ENCODE results near the gene FAM210B.
"Not testable (repeated sequence)": the region's sequence is repeated elsewhere in the genome, so short reads cannot be mapped to it uniquely, and the experiment has no call there.

Gene FAM210B

GRCh38 chr20:56386219-56386618 is 27.4 kb downstream of the FAM210B start:
- H3K27me3 ChIP-seq (ENCODE audit: insufficient read depth, poor library complexity, severe bottlenecking), result no peaks in the 10 kb centered on the region
- H3K9me3 ChIP-seq (ENCODE audit: severe bottlenecking), result no peaks in the 10 kb centered on the region
- peaks cover 98% of the 10 kb centered on the region for H3K36me3 ChIP-seq (ENCODE audit: low read depth)
- H3K4me1 ChIP-seq (ENCODE audit: insufficient read depth, poor library complexity, severe bottlenecking), result peaks cover 6% of the 10 kb centered on the region
- no peak for DNase-seq (ENCODE audit: low spot score)
- H3K27ac ChIP-seq (ENCODE audit: poor library complexity, severe bottlenecking), result no peak overlapping the region
- ATAC-seq (ENCODE audit: low read depth), result no peak
- no peak overlapping the region for H3K4me3 ChIP-seq (ENCODE audit: severe bottlenecking)
- TF ChIP-seq, protein P1, sequence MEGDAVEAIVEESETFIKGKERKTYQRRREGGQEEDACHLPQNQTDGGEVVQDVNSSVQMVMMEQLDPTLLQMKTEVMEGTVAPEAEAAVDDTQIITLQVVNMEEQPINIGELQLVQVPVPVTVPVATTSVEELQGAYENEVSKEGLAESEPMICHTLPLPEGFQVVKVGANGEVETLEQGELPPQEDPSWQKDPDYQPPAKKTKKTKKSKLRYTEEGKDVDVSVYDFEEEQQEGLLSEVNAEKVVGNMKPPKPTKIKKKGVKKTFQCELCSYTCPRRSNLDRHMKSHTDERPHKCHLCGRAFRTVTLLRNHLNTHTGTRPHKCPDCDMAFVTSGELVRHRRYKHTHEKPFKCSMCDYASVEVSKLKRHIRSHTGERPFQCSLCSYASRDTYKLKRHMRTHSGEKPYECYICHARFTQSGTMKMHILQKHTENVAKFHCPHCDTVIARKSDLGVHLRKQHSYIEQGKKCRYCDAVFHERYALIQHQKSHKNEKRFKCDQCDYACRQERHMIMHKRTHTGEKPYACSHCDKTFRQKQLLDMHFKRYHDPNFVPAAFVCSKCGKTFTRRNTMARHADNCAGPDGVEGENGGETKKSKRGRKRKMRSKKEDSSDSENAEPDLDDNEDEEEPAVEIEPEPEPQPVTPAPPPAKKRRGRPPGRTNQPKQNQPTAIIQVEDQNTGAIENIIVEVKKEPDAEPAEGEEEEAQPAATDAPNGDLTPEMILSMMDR (IDR thresholded peaks at IDR 0.05; ENCODE audit: poor library complexity, severe bottlenecking), result no peak

GRCh38 chr20:56388882-56389281 is 30.1 kb downstream of the FAM210B start:
- Histone ChIP-seq H3K27me3 (ENCODE audit: insufficient read depth, poor library complexity, severe bottlenecking) (no peaks in the 10 kb centered on the region), H3K27ac (ENCODE audit: poor library complexity, severe bottlenecking) (no peak overlapping the region), H3K36me3 (ENCODE audit: low read depth) (peaks cover 73% of the 10 kb centered on the region), H3K4me1 (ENCODE audit: insufficient read depth, poor library complexity, severe bottlenecking) (peaks cover 10% of the 10 kb centered on the region), H3K9me3 (ENCODE audit: severe bottlenecking) (no peaks in the 10 kb centered on the region), H3K4me3 (ENCODE audit: severe bottlenecking) (no peak overlapping the region)
- TF ChIP-seq, protein P1 (IDR thresholded peaks at IDR 0.05; ENCODE audit: poor library complexity, severe bottlenecking), result no peak
- DNase-seq (ENCODE audit: low spot score), result no peak
- no peak for ATAC-seq (ENCODE audit: low read depth)

GRCh38 chr20:56389807-56390206 is 31.0 kb downstream of the FAM210B start:
- no peak for DNase-seq (ENCODE audit: low spot score)
- TF ChIP-seq, protein P1 (IDR thresholded peaks at IDR 0.05; ENCODE audit: poor library complexity, severe bottlenecking), result no peak
- ATAC-seq (ENCODE audit: low read depth), result no peak

GRCh38 chr20:56390396-56390795 is 31.6 kb downstream of the FAM210B start:
- H3K9me3 ChIP-seq (ENCODE audit: severe bottlenecking); ATAC-seq (ENCODE audit: low read depth); H3K27me3 ChIP-seq (ENCODE audit: insufficient read depth, poor library complexity, severe bottlenecking); DNase-seq (ENCODE audit: low spot score); H3K27ac ChIP-seq (ENCODE audit: poor library complexity, severe bottlenecking): not testable (repeated sequence)
- H3K36me3 ChIP-seq (ENCODE audit: low read depth), result peaks cover 73% of the 10 kb centered on the region
- peak overlapping the region; percentile 69 for H3K4me3 ChIP-seq (ENCODE audit: severe bottlenecking)
- peaks cover 13% of the 10 kb centered on the region for H3K4me1 ChIP-seq (ENCODE audit: insufficient read depth, poor library complexity, severe bottlenecking)

More at GRCh38 chr20:56389807-56390206, 31.0 kb downstream of the FAM210B start:
- Histone ChIP-seq H3K9me3 (ENCODE audit: severe bottlenecking) (no peaks in the 10 kb centered on the region), H3K4me3 (ENCODE audit: severe bottlenecking) (no peak overlapping the region), H3K36me3 (ENCODE audit: low read depth) (peaks cover 73% of the 10 kb centered on the region), H3K4me1 (ENCODE audit: insufficient read depth, poor library complexity, severe bottlenecking) (peaks cover 13% of the 10 kb centered on the region), H3K27me3 (ENCODE audit: insufficient read depth, poor library complexity, severe bottlenecking) (no peaks in the 10 kb centered on the region), H3K27ac (ENCODE audit: poor library complexity, severe bottlenecking) (no peak overlapping the region)

DNA sequence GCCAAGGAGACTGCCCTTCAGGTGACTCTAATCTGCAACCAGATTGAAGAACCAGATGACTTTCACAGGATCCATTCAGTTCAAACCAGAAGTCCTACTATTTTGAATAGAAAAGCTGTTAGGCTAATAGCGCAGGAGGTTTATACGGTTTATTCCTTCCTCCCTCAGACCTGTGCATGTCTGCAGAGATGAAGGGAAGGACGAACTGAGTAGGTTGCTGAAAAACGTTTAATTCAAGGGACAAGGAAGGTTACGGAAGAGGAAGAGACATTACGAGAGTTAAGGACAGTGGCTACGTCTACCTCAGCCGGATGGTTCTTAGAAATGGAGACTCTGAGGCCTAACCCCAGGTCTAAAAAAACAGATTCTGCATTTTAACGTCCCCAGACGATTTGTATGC is 32.3 kb downstream of the FAM210B start:
- H3K4me1 ChIP-seq (ENCODE audit: insufficient read depth, poor library complexity, severe bottlenecking), result peaks cover 13% of the 10 kb centered on the region
- TF ChIP-seq, protein P1 (IDR thresholded peaks at IDR 0.05; ENCODE audit: poor library complexity, severe bottlenecking), result no peak
- DNase-seq (ENCODE audit: low spot score), result no peak
- peak overlapping the region; percentile 69 for H3K4me3 ChIP-seq (ENCODE audit: severe bottlenecking)
- H3K36me3 ChIP-seq (ENCODE audit: low read depth), result peaks cover 73% of the 10 kb centered on the region
- H3K9me3 ChIP-seq (ENCODE audit: severe bottlenecking), result no peaks in the 10 kb centered on the region
- peak overlapping the region; percentile 87 for H3K27ac ChIP-seq (ENCODE audit: poor library complexity, severe bottlenecking)
- no peaks in the 10 kb centered on the region for H3K27me3 ChIP-seq (ENCODE audit: insufficient read depth, poor library complexity, severe bottlenecking)
- ATAC-seq (ENCODE audit: low read depth), result no peak
